Measurements from ENCODE around the gene C1GALT1. TPM values are rescaled to one million over a fixed set of nuclear protein-coding genes. Genes with fewer than 3 reads are reported as not detected.

The C1GALT1 gene
- total RNA-seq, 2 experiments from 2014 or later: 40.9 to 41.9 TPM

- Mint-ChIP-seq H3K27me3 (no peaks in the 10 kb centered on the region), H3K4me1 (peaks cover 29% of the 10 kb centered on the region), H3K4me3 (no peak overlapping the region), H3K36me3 (peaks cover 26% of the 10 kb centered on the region), H3K27ac (peak overlapping the region; percentile 48), H3K9me3 (peaks cover 10% of the 10 kb centered on the region)
- DNase-seq: no peak
Measured at GRCh38 chr7:7256731-7257274, 74.5 kb downstream of the C1GALT1 start.

DNA sequence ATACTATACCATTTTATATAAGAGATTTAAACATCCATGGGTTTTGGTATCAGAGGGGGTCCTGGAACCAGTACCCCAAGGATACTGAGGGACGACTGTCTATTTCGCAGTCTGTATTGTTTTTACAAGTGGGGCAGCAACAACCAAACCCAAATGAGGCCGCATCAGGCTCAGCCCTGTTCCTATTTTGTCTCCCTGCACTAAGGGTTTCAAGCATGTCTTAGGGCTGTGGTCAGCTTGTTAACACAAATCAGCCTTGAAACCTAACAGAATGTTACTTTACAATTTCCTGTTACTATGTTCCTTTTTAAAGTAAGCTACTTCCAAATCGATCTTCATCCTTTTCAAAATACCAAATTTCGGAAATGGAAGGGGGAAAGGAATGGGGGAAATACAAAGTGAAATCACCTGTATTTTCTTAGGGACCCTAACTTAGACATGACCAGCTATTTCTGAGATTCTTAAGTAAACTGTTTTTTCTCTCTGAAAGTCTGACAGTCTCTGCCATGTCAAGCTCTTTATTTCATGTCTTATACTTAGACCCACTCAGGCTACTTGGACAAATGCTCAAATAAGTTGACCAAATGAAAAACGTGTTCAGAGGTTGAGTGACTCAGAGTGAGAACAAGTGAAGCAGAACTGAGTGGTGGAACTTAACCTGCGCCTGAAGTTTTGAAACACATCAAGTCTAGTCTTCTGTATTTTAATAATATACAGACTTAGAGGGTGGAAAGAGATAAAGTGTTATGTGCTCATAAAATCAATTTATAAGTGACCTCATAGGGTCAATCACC is 75.8 kb downstream of the C1GALT1 start:
- H3K9me3 Mint-ChIP-seq: peaks cover 15% of the 10 kb centered on the region
- H3K4me1 Mint-ChIP-seq: peaks cover 26% of the 10 kb centered on the region
- peaks cover 19% of the 10 kb centered on the region for H3K36me3 Mint-ChIP-seq
- H3K27ac Mint-ChIP-seq: peak overlapping the region; percentile 89
- DNase-seq: no peak
- H3K27me3 Mint-ChIP-seq: no peaks in the 10 kb centered on the region
- peak overlapping the region; percentile 54 for H3K4me3 Mint-ChIP-seq

GRCh38 chr7:7261863-7262262 is 79.5 kb downstream of the C1GALT1 start:
- Mint-ChIP-seq H3K4me3 (no peak overlapping the region), H3K9me3 (peaks cover 15% of the 10 kb centered on the region), H3K36me3 (peaks cover 13% of the 10 kb centered on the region), H3K27me3 (no peaks in the 10 kb centered on the region), H3K27ac (no peak overlapping the region), H3K4me1 (peaks cover 28% of the 10 kb centered on the region)
- no peak for DNase-seq

DNA sequence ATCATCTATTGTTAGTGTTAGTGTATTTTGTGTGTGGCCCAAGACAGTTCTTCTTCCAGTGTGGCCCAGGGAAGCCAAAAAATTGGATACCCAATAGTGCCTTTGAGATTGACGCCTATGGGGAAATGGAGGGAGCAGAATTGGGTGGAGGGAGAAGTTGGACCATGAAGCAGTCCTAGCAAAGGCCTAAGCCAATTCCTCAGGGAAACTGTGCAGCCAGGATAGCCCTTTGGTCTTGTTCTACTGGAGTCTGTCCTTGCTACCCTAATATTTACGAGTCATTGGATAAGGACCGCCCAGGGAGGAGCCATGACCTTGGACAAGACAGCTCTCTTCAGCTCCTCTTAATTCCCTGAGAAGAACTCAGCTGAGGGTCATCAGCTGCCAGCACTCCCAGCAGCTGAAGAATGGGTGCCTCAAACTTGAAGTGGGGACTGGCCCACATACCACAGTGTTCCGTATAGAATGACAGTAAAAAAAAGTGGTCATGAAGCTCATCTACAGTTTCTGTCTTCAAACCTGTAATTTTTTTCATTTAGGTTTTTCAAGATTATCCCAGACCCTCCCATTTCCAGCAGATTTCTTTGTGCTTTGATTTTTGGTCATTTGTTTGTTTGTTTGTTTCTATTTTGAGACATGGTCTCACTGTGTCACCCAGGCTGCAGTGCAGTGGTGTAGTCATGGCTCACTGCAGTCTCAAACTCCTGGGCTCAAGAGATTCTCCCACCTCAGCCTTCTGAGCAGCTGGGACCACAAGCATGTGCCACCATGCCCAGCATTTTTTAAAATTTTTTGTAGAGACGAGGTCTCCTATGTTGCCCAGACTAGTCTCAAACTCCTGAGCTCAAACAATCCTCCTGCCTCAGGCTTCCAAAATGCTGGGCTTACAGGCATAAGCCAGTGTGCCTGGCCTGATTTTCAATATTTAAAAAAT is 81.2 kb downstream of the C1GALT1 start:
- Mint-ChIP-seq H3K4me1 (peaks cover 19% of the 10 kb centered on the region), H3K4me3 (no peak overlapping the region), H3K36me3 (peaks cover 13% of the 10 kb centered on the region), H3K9me3 (peaks cover 15% of the 10 kb centered on the region), H3K27ac (peak overlapping the region; percentile 58), H3K27me3 (no peaks in the 10 kb centered on the region)
- DNase-seq: no peak

GRCh38 chr7:7264306-7265040 is 82.1 kb downstream of the C1GALT1 start:
- H3K4me1 Mint-ChIP-seq: peaks cover 12% of the 10 kb centered on the region
- H3K36me3 Mint-ChIP-seq: peaks cover 12% of the 10 kb centered on the region
- H3K9me3 Mint-ChIP-seq: peaks cover 14% of the 10 kb centered on the region

GRCh38 chr7:7265081-7266075 is 83.0 kb downstream of the C1GALT1 start:
- Mint-ChIP-seq H3K27ac (no peak overlapping the region), H3K36me3 (peaks cover 3% of the 10 kb centered on the region), H3K4me3 (no peak overlapping the region), H3K4me1 (peaks cover 4% of the 10 kb centered on the region), H3K9me3 (peaks cover 12% of the 10 kb centered on the region), H3K27me3 (no peaks in the 10 kb centered on the region)
- no peak for DNase-seq

More at GRCh38 chr7:7264306-7265040, 82.1 kb downstream of the C1GALT1 start:
- no peak overlapping the region for H3K4me3 Mint-ChIP-seq
- H3K27me3 Mint-ChIP-seq: no peaks in the 10 kb centered on the region
- H3K27ac Mint-ChIP-seq: no peak overlapping the region
- DNase-seq: no peak

DNA sequence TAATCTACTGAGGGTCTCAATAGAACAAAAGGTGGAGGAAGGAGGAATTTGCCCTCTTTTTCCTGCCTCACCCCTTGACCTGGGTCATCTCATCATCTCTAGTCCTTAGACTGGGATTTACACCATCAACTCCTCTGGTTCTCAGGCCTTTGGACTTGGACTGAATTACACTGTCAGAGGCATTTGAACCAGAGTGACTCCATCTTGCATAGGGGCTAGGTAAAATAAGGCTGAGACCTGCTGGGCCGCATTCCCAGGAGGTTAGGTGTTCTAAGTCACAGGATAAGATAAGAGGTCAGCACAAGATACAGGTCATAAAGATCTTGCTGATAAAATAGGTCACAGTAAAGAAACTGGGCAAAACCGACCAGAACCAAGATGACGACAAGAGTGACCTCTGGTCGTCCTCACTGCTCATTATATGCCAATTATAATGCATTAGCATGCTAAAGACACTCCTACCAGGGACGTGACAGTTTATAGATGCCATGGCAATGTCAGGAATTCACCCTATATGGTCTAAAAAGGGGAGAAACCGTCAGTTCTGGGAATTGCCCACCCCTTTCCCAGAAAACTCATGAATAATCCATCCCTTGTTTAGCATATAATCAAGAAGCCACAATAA is 84.0 kb downstream of the C1GALT1 start:
- Mint-ChIP-seq H3K36me3 (no peaks in the 10 kb centered on the region), H3K9me3 (peaks cover 7% of the 10 kb centered on the region), H3K4me3 (no peak overlapping the region), H3K27ac (no peak overlapping the region), H3K27me3 (no peaks in the 10 kb centered on the region), H3K4me1 (peaks cover 3% of the 10 kb centered on the region)
- DNase-seq: no peak

DNA sequence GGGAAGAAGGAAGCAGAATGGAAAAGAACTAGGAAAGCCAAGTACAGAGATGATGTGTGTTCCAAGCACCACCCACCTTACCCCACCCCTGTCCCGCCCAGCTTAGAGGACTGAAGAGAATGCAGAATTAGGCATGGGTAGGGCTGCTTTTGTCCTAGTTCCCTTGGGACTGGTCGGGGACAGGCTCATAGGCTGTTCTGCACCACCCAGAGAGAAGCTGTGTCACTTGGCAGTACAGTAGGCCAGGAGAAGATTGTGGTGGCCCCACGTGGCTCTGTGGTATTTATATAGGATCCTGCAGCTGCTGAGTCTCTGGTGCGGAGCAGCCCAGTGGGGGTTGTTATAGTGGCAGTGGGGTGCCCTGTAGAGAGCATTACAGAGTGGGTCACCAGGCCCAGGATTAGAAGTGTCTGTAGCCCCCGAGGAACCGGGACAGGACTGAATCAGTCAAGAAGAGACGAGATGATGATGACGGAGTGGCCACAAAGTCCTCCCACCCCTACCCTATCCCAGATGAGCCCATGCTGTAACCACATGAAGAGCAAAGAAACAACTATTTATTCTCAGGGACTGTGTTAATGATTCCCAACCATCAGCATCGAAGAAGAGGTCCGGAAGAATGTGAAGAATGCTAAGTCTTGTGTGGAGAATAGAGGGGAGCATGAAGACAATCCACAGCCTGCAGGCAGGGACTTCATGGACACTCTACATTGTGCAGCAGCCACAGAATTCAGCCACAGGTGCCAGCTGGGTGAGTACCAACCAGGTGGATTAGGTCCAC is 88.9 kb downstream of the C1GALT1 start:
- no peak for DNase-seq
- H3K27me3 Mint-ChIP-seq: no peaks in the 10 kb centered on the region
- peaks cover 2% of the 10 kb centered on the region for H3K4me1 Mint-ChIP-seq
- H3K9me3 Mint-ChIP-seq: no peaks in the 10 kb centered on the region
- no peak overlapping the region for H3K4me3 Mint-ChIP-seq
- H3K27ac Mint-ChIP-seq: no peak overlapping the region
- no peaks in the 10 kb centered on the region for H3K36me3 Mint-ChIP-seq

GRCh38 chr7:7272294-7272693 is 90.0 kb downstream of the C1GALT1 start:
- H3K36me3 Mint-ChIP-seq: no peaks in the 10 kb centered on the region
- H3K27me3 Mint-ChIP-seq: no peaks in the 10 kb centered on the region
- H3K4me3 Mint-ChIP-seq: no peak overlapping the region
- peaks cover 2% of the 10 kb centered on the region for H3K4me1 Mint-ChIP-seq
- no peak overlapping the region for H3K27ac Mint-ChIP-seq
- H3K9me3 Mint-ChIP-seq: no peaks in the 10 kb centered on the region
- DNase-seq: no peak

DNA sequence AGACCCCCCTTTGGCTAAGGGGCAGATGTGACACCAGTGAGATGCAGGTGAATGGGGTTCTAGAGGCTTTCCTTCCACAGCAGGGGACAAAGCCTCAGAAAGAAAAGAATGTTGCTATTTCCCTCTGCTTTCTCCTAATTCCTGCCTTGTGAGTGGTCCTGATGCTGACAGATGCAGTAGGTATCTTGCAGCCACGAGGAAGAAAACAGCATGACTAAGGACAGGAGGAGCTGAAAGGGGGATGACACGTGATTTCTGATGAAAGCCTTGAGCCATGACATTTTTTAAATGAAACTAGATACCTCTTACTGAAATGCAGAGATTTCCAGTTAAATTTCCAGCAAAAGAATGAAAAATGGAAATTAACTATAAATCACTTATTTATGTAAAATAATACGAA is 92.4 kb downstream of the C1GALT1 start:
- no peak for DNase-seq
- H3K4me3 Mint-ChIP-seq: no peak overlapping the region
- no peaks in the 10 kb centered on the region for H3K36me3 Mint-ChIP-seq
- H3K27me3 Mint-ChIP-seq: no peaks in the 10 kb centered on the region
- no peak overlapping the region for H3K27ac Mint-ChIP-seq
- no peaks in the 10 kb centered on the region for H3K9me3 Mint-ChIP-seq
- H3K4me1 Mint-ChIP-seq: no peaks in the 10 kb centered on the region

GRCh38 chr7:7276161-7276560 is 93.8 kb downstream of the C1GALT1 start:
- no peaks in the 10 kb centered on the region for H3K27me3 Mint-ChIP-seq
- H3K4me3 Mint-ChIP-seq: no peak overlapping the region
- no peak for DNase-seq
- no peaks in the 10 kb centered on the region for H3K4me1 Mint-ChIP-seq
- no peak overlapping the region for H3K27ac Mint-ChIP-seq
- no peaks in the 10 kb centered on the region for H3K36me3 Mint-ChIP-seq
- no peaks in the 10 kb centered on the region for H3K9me3 Mint-ChIP-seq

GRCh38 chr7:7290429-7291122 is 108.2 kb downstream of the C1GALT1 start:
- peaks cover 6% of the 10 kb centered on the region for H3K9me3 Mint-ChIP-seq
- H3K4me3 Mint-ChIP-seq: no peak overlapping the region
- peaks cover 3% of the 10 kb centered on the region for H3K4me1 Mint-ChIP-seq
- H3K27ac Mint-ChIP-seq: no peak overlapping the region
- no peak for DNase-seq
- no peaks in the 10 kb centered on the region for H3K36me3 Mint-ChIP-seq
- no peaks in the 10 kb centered on the region for H3K27me3 Mint-ChIP-seq
